ENCODE measurements around the gene CRYGC. TPM values are rescaled to one million over a fixed set of nuclear protein-coding genes. Genes with fewer than 3 reads are reported as not detected.
"Not testable (repeated sequence)": the region's sequence is repeated elsewhere in the genome, so short reads cannot be mapped to it uniquely, and the experiment has no call there.

CRYGC gene
- total and polyA plus RNA-seq, 2 experiments from 2014 or later: 1.3 TPM; not detected in 1

DNA sequence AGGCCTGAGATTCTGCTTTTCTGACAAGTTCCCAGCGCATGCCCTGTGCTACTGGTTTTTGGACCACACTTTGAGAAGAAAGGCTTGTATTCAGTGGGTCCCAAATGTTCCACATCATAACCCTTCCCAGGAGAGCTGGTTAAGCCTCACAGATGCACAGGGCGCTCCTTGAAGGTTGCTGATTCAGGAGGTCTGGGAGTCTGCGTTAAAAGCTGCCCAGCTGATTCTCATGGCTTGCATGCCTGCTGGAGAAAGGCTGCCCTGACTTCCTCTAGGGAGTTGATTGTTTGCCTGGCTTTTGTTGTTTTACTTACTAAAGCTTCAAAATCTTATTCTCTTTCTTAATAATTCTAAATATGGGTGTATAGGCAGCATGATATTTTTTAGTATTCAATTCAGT lies 26.0 kb downstream of the CRYGC start:
- no peak overlapping the region for H3K4me3 ChIP-seq
- H3K9me2 ChIP-seq (replicated peaks; ENCODE audit: insufficient read depth): no peaks in the 10 kb centered on the region
- DNase-seq (ENCODE audit: low spot score): no peak
- 77% methylated on average over 3 of the region's 3 CpGs for WGBS (ENCODE audit: low lambda C conversion rate, missing lambda C conversion rate)
- TF ChIP-seq EZH2 (IDR thresholded peaks at IDR 0.05; ENCODE audit: borderline replicate concordance) (no peak), EZH2phosphoT487 (IDR thresholded peaks at IDR 0.05; ENCODE audit: low read depth, severe bottlenecking, unreplicated experiment) (no peak)
- TF ChIP-seq, protein P1, sequence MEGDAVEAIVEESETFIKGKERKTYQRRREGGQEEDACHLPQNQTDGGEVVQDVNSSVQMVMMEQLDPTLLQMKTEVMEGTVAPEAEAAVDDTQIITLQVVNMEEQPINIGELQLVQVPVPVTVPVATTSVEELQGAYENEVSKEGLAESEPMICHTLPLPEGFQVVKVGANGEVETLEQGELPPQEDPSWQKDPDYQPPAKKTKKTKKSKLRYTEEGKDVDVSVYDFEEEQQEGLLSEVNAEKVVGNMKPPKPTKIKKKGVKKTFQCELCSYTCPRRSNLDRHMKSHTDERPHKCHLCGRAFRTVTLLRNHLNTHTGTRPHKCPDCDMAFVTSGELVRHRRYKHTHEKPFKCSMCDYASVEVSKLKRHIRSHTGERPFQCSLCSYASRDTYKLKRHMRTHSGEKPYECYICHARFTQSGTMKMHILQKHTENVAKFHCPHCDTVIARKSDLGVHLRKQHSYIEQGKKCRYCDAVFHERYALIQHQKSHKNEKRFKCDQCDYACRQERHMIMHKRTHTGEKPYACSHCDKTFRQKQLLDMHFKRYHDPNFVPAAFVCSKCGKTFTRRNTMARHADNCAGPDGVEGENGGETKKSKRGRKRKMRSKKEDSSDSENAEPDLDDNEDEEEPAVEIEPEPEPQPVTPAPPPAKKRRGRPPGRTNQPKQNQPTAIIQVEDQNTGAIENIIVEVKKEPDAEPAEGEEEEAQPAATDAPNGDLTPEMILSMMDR (IDR thresholded peaks at IDR 0.05; ENCODE audit: poor library complexity): no peak
- H4K20me1 ChIP-seq (ENCODE audit: insufficient read depth, poor library complexity, severe bottlenecking): no peaks in the 10 kb centered on the region
- H3K4me1 ChIP-seq (ENCODE audit: insufficient read depth): no peaks in the 10 kb centered on the region
- no peaks in the 10 kb centered on the region for H3K79me2 ChIP-seq
- no peaks in the 10 kb centered on the region for H3K9me3 ChIP-seq (ENCODE audit: low read depth)
- no peak overlapping the region for H3K27ac ChIP-seq
- H3K4me2 ChIP-seq: no peak overlapping the region
- no peaks in the 10 kb centered on the region for H3K36me3 ChIP-seq (replicated peaks; ENCODE audit: insufficient read depth, low read depth)
- no peak overlapping the region for H2AFZ ChIP-seq
- no peaks in the 10 kb centered on the region for H3K27me3 ChIP-seq

DNA sequence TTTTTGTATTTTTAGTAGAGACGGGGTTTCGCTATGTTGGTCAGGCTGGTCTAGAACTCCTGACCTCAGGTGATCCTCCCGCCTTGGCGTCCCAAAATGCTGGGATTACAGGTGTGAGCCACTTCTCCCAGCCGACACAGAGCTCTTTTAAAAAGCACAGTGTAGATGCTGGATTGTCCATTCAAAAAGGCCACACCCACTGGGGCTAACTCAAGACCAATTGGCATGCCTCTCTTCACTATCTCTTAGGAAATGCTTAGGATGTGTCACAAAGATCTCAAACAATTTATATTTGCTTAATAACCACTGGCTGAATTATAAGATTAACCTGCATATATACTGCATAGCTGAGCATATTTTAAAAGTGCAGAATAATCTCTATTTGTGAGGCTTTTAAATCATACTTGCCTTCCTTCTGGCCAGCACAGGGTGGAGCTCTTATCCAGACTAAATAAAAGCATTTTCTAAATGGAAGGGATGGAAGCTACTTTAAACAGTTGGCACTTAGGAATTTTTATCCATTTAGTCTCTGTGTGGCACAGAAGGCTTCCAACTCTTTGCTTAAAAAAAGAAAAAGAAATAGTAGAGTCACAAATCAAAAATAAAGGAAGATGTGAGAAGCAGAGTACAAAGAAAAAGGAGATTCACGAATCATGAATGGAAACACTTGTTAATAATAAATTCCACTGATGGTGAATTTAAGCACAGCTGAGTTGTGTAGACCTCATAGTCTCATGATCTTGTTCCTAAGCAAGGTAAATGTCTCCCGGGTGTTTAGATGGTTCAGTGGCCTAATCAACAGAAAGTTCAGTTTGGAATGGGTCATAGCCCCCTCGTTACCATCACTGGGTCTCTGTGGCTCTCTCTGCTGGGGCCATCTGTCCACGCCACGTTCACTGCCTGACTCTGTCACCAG lies 27.7 kb downstream of the CRYGC start:
- peak; percentile 56 for DNase-seq (ENCODE audit: low spot score)
- H3K9me2 ChIP-seq (replicated peaks; ENCODE audit: insufficient read depth): no peaks in the 10 kb centered on the region
- H4K20me1 ChIP-seq (ENCODE audit: insufficient read depth, poor library complexity, severe bottlenecking): no peaks in the 10 kb centered on the region
- H3K9me3 ChIP-seq (ENCODE audit: low read depth): no peaks in the 10 kb centered on the region
- no peak overlapping the region for H3K4me2 ChIP-seq
- TF ChIP-seq EZH2phosphoT487 (IDR thresholded peaks at IDR 0.05; ENCODE audit: low read depth, severe bottlenecking, unreplicated experiment) (no peak), EZH2 (IDR thresholded peaks at IDR 0.05; ENCODE audit: borderline replicate concordance) (no peak)
- TF ChIP-seq, protein P1 (IDR thresholded peaks at IDR 0.05; ENCODE audit: poor library complexity): peak; percentile 80
- H3K4me1 ChIP-seq (ENCODE audit: insufficient read depth): no peaks in the 10 kb centered on the region
- no peaks in the 10 kb centered on the region for H3K36me3 ChIP-seq (replicated peaks; ENCODE audit: insufficient read depth, low read depth)
- H3K4me3 ChIP-seq: no peak overlapping the region
- H3K27me3 ChIP-seq: no peaks in the 10 kb centered on the region
- H2AFZ ChIP-seq: no peak overlapping the region
- WGBS (ENCODE audit: low lambda C conversion rate, missing lambda C conversion rate): 65% methylated on average over 10 of the region's 10 CpGs
- no peaks in the 10 kb centered on the region for H3K79me2 ChIP-seq
- H3K27ac ChIP-seq: no peak overlapping the region

DNA sequence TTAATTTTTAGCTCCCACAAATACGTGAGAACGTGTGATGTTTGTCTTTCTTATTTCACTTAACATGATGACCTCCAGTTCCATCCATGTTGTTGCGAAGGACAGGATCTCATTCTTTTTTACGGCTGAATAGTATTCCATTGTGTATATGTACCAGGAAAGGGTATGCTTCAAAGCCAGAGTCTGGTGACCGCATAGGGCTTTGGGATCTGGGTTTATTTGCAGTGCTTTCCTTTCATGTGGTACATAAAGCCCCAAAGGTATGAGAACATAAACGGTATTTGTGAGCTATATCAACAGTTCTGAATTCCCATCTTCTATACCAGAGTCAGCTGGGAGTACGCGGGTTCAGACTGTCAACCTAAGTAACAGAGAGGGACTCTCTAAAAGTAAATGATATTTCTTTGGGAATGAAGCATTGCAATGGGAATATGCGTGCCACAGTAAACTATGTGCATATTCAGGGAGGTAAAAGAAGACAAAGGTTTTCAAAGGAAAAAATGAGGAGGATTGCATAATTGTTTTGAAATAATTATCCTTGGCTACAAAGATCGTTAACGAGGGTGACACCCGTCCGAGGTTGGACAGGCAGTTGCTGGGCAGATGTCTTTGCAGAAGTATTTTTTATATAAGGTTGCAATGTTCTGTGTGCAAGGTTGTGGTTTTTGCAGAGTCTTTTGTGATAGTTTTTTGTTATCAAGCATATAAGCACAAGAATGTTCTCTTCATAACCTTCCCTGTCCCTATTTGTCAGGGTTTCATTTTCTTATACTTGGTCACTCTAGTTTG lies 29.8 kb downstream of the CRYGC start:
- Histone ChIP-seq H3K36me3 (replicated peaks; ENCODE audit: insufficient read depth, low read depth) (no peaks in the 10 kb centered on the region), H3K4me3 (no peak overlapping the region), H3K9me2 (replicated peaks; ENCODE audit: insufficient read depth) (no peaks in the 10 kb centered on the region), H3K79me2 (no peaks in the 10 kb centered on the region), H2AFZ (no peak overlapping the region), H3K27me3 (no peaks in the 10 kb centered on the region), H4K20me1 (ENCODE audit: insufficient read depth, poor library complexity, severe bottlenecking) (no peaks in the 10 kb centered on the region), H3K27ac (no peak overlapping the region), H3K4me2 (no peak overlapping the region), H3K4me1 (ENCODE audit: insufficient read depth) (no peaks in the 10 kb centered on the region), H3K9me3 (ENCODE audit: low read depth) (no peaks in the 10 kb centered on the region)
- WGBS (ENCODE audit: low lambda C conversion rate, missing lambda C conversion rate): 84% methylated on average over 13 of the region's 13 CpGs
- no peak for DNase-seq (ENCODE audit: low spot score)
- TF ChIP-seq EZH2phosphoT487 (IDR thresholded peaks at IDR 0.05; ENCODE audit: low read depth, severe bottlenecking, unreplicated experiment): no peak
- TF ChIP-seq, protein P1 (IDR thresholded peaks at IDR 0.05; ENCODE audit: poor library complexity): no peak
- TF ChIP-seq EZH2 (IDR thresholded peaks at IDR 0.05; ENCODE audit: borderline replicate concordance): no peak

DNA sequence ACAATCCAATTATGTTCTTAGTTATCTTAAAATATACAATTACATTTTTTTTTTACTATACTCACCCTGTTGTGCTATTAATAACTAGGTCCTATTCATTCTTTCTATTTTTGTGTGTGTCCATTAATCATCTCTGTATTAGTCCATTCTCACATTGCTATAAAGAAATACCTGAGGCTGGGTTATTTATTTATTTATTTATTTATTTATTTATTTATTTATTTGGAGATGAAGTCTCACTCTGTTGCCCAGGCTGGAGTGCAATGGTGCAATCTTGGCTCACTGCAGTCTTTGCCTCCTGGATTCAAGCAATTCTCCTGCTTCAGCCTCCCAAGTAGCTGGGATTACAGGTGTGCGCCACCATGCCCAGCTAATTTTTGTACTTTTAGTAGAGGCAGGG lies 30.9 kb downstream of the CRYGC start:
- H3K4me3 ChIP-seq; H3K4me2 ChIP-seq; H3K9me3 ChIP-seq (ENCODE audit: low read depth); H3K27ac ChIP-seq; H3K79me2 ChIP-seq; DNase-seq (ENCODE audit: low spot score); H3K36me3 ChIP-seq (replicated peaks; ENCODE audit: insufficient read depth, low read depth); H3K27me3 ChIP-seq; H4K20me1 ChIP-seq (ENCODE audit: insufficient read depth, poor library complexity, severe bottlenecking); H3K4me1 ChIP-seq (ENCODE audit: insufficient read depth); H3K9me2 ChIP-seq (replicated peaks; ENCODE audit: insufficient read depth); H2AFZ ChIP-seq: not testable (repeated sequence)
- 95% methylated on average over 1 of the region's 1 CpG for WGBS (ENCODE audit: low lambda C conversion rate, missing lambda C conversion rate)
